GM12874 (cell line): ENCODE data around the gene LRIG2.

ENCODE experiments used
- TF ChIP-seq, protein P1 (sequence below): IDR thresholded peaks from 2 replicates; pipeline ENCODE4 v1.5.1; 2011; ENCODE audit warnings: low read depth, mild to moderate bottlenecking, control low read depth, low read length, moderate library complexity; ENCODE audit not compliant: insufficient read depth

The LRIG2 gene

DNA sequence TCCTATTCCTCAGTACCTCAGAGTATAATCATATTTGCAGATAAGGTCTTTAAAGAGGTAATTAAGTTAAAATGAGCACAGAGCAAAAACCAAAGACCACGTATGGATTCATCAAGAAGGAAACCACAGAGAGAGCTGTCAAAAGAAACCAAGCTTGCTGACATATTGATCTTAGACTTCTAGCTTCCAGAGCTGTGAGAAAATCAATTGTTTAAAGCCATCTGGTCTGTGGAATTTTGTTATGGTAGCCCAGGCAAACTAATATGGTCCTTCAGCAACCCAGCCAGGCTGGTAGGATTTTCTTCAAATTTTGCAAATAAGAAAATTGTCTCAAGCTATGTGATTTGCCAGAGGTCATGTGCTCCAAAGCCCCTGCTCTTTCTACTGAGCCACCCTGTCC, 62.5 kb downstream of the LRIG2 start:
- TF ChIP-seq, protein P1, sequence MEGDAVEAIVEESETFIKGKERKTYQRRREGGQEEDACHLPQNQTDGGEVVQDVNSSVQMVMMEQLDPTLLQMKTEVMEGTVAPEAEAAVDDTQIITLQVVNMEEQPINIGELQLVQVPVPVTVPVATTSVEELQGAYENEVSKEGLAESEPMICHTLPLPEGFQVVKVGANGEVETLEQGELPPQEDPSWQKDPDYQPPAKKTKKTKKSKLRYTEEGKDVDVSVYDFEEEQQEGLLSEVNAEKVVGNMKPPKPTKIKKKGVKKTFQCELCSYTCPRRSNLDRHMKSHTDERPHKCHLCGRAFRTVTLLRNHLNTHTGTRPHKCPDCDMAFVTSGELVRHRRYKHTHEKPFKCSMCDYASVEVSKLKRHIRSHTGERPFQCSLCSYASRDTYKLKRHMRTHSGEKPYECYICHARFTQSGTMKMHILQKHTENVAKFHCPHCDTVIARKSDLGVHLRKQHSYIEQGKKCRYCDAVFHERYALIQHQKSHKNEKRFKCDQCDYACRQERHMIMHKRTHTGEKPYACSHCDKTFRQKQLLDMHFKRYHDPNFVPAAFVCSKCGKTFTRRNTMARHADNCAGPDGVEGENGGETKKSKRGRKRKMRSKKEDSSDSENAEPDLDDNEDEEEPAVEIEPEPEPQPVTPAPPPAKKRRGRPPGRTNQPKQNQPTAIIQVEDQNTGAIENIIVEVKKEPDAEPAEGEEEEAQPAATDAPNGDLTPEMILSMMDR, result no peak

DNA sequence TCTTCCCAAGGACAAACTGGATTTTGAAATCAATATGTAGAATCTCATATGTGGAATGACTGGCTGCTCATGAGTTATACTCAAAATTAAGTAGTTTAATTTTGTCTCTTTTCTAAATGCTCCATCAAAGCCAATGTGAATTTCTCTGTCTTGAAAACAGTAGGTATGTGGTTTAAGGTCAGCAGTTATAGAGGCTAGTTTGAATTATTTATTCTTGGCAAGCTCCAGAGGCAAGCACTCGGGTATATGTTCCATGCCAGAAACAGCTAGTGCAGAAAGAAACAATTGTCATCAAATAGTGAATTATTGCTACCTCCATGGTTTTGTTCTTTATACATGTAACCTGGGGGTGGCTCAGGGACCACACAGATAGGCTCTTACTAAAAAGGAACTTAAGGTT, 63.5 kb downstream of the LRIG2 start:
- TF ChIP-seq, protein P1, result no peak

DNA sequence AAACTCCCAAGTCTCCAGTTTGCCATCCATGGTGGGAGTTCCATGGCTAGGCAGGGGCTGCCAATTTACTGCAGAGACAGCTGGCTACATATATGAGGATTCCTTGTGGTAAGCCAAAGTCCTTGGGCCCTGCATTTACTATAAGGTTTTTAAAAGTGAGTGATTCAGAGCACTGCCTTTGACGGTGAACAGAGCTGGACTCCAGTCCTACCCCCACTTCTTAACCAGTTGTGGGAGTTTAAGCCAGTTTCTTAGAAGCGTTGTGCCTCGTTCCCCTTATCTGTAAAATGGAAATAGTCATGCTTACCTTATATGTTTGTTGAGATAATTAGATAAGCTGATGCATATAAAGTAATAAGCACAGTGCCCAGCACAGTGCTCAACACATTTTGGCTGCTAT, 64.6 kb downstream of the LRIG2 start:
- TF ChIP-seq, protein P1, result no peak

DNA sequence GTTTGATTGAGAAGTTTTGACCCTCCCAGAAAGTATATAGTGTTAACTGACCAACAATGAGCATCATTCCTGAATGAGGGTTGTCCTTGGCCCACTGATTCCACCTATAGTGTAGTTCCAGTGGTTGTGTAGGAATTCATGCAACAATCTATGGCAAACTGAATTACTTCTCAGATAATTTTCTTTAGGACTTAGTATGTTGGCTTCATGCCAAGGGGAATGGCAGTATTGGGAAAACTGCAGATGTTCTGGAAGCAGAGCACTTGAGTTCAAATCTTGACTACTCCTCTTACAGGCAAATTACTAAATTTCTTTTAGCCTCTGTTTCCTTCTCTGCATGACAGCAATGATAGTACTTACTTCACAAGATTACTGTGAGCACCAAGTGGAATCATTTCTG, 65.8 kb downstream of the LRIG2 start:
- TF ChIP-seq, protein P1, result no peak

DNA sequence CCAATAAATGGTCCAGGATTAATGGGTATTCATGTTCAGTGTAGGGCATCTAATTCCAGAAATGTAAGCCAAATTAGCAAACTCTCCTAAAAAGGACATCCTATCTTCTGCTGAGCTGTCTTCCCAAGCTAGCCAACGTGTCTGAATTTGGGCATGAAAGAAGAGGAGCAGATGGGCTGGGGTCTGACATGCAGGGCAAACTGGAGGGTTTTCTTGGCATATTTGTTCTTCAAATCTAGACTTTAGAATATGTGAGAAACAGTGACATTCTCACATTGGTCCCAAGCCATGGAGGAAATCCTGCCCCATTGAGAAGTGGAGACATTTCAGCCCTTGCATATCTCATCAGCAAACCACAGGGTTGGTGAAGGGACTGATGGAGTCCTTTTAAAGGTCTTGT, 67.2 kb downstream of the LRIG2 start:
- TF ChIP-seq, protein P1, result no peak

DNA sequence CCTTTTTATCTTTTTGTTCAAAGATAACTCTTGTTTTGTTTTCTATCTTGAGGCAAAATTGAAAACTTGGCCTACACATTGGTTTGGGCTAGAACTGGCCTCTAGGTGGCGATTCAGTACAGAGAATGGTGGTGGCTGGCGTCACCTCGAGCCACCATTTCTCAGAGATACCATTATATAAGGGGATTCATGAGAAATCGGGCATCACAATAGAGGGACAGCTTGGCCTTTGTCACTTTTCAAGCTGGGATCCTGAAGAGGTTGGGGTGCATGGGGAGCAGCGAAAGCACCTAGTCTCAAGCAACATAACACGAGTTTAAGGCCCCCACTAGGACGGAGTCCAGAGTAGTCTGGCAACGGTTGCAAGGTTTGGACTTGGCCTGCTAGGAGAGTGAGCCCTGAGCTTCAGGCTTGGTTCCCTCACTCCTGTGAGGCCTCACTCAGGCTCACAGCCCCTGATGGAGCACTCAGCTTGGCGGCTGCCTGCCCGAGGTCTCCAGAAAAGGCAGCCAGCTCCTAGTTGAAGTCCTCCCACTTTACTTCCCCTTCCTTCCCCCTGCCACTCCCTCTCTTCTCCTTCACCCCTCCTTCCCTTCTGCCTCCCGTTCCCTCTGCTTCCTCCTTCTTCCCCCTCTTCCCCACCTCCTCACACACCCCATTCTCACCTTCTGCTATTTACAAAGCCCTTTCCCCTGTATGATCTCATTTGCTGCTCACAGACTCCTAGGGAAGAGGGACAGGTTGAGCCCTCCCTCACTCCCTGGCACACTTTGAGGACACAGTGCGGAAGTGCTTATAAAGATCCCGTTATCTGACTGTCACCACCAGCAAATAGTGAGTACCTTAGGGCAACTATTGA, 67.8 kb downstream of the LRIG2 start:
- TF ChIP-seq, protein P1, result peak; percentile 75

DNA sequence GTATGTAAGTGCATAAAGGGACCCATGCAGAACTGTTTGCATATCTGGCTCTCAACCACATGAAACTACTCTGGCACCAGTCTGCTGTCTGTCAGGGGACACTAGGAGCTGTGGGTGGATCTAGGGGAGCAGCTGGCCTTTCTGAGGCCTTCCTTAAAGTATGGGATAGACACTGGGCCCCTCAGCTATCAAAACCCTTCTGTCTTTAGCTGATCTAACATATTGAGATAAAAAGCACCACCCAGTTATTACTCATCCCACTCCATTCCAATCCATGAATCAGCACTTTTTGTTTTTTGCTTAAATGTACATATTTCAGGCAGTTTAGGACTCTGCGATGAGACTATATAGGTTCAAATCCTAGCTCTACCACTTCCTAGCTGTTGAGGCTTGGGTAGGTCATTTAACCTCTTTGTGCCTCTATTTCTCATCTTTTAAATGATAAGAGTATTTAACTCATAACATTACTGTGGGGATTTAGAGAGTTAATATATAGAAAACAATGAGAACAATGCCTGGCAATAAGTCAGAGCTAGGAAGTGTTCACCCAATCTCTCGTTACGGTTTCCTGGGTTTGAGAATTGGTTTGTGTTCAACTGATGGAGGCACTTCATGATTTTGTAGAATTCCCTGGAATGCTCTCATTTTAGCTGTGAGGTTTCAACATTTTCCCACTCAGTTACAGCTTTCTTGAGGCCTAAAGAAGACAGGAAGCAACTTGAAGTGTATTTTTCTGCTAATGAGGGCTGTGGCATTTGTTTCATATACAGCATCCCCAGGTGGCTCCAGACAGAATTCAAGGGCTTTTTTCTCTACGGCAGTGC, 68.9 kb downstream of the LRIG2 start:
- TF ChIP-seq, protein P1, result no peak
